ENCODE data around the gene PEF1.

GRCh38 chr1:31607360-31607759, 37.3 kb downstream of the PEF1 start:
- TF ChIP-seq RARB (CRISPR knock-in tag; IDR thresholded peaks at IDR 0.05) (no peak), CREB5 (CRISPR knock-in tag; IDR thresholded peaks at IDR 0.05; ENCODE audit: low read depth) (no peak), PATZ1 (CRISPR knock-in tag; IDR thresholded peaks at IDR 0.05; ENCODE audit: borderline replicate concordance) (no peak), POU6F1 (CRISPR knock-in tag; IDR thresholded peaks at IDR 0.05; ENCODE audit: borderline replicate concordance, low read depth) (no peak), ESRRG (CRISPR knock-in tag; IDR thresholded peaks at IDR 0.05) (no peak), ZFP3 (CRISPR knock-in tag; IDR thresholded peaks at IDR 0.05) (no peak), SNAI2 (CRISPR knock-in tag; IDR thresholded peaks at IDR 0.05) (no peak)

Data from SK-N-SH treated with all-trans-retinoic acid at 6 μM for 48 hours (cell line).